ENCODE measurements around the gene FOXD1. TPM values are rescaled to one million over a fixed set of nuclear protein-coding genes. Genes with fewer than 3 reads are reported as not detected.

FOXD1 gene
- 0.44 and 0.92 TPM in 2 replicates for total RNA-seq

GRCh38 chr5:73448463-73449136, at the start of gene FOXD1:
TSS of gene FOXD1 (minus strand) at chr5:73448777. CDS start at chr5:73448362, 415 bp downstream.

Other genes with a start within 250 kb of the FOXD1 start
- 178 and 213 TPM in 2 replicates for gene BTF3, start 49.7 kb upstream of the FOXD1 start, total RNA-seq
- gene ANKRA2, start 116.9 kb upstream of the FOXD1 start, total RNA-seq: 12.6 and 15.0 TPM in 2 replicates
- gene UTP15, start 117.0 kb upstream of the FOXD1 start, total RNA-seq: 14.9 and 15.2 TPM in 2 replicates
- 8.5 and 18.7 TPM in 2 replicates for gene ARHGEF28, start 177.4 kb upstream of the FOXD1 start, total RNA-seq

Measured in aortic smooth muscle cell (primary cell).